SJCRH30 (cell line): ENCODE results near the gene MPRIP. TPM values are rescaled to one million over a fixed set of nuclear protein-coding genes. Genes with fewer than 3 reads are reported as not detected.
A peak's percentile ranks its signal among the peaks of the same experiment; 100 is the strongest.

ENCODE experiments used
- DNase-seq, 2 experiments: peaks; one replicate each; pipeline ENCODE4 v3.0.0-alpha.2; 2015 to 2020
- H3K27ac ChIP-seq: fragments of 250-450 bp; sonication (Bioruptor Pico); 2 replicates; pipeline ENCODE4 v1.5.1; 2020; ENCODE audit warnings: mild to moderate bottlenecking, moderate library complexity
- H3K27me3 ChIP-seq: fragments of 250-450 bp; sonication (Bioruptor Pico); 2 replicates; pipeline ENCODE4 v1.5.1; 2020; ENCODE audit warnings: mild to moderate bottlenecking, moderate library complexity
- H3K36me3 ChIP-seq: fragments of 250-450 bp; sonication (Bioruptor Pico); 2 replicates; pipeline ENCODE4 v1.5.1; 2020; ENCODE audit warnings: mild to moderate bottlenecking, moderate library complexity
- H3K4me1 ChIP-seq: fragments of 250-450 bp; sonication (Bioruptor Pico); 2 replicates; pipeline ENCODE4 v1.5.1; 2020; ENCODE audit warnings: mild to moderate bottlenecking, moderate library complexity
- H3K4me3 ChIP-seq: fragments of 250-450 bp; sonication (Bioruptor Pico); 2 replicates; pipeline ENCODE4 v1.5.1; 2020; ENCODE audit warnings: mild to moderate bottlenecking, moderate library complexity
- H3K9me3 ChIP-seq: fragments of 250-450 bp; sonication (Bioruptor Pico); replicated peaks from 2 replicates; pipeline ENCODE4 v1.5.1; 2020; ENCODE audit warnings: mild to moderate bottlenecking, moderate library complexity
- total RNA-seq: library from RNA; depleted of rRNA; stranded (reverse); fragments of >200 nt; shearing (Covaris generic); gene quantifications from 2 replicates; pipeline ENCODE4 v1.2.3, GENCODE V29; 2014

MPRIP gene
- total RNA-seq, 1 experiment from 2014 or later = 312 TPM

DNA sequence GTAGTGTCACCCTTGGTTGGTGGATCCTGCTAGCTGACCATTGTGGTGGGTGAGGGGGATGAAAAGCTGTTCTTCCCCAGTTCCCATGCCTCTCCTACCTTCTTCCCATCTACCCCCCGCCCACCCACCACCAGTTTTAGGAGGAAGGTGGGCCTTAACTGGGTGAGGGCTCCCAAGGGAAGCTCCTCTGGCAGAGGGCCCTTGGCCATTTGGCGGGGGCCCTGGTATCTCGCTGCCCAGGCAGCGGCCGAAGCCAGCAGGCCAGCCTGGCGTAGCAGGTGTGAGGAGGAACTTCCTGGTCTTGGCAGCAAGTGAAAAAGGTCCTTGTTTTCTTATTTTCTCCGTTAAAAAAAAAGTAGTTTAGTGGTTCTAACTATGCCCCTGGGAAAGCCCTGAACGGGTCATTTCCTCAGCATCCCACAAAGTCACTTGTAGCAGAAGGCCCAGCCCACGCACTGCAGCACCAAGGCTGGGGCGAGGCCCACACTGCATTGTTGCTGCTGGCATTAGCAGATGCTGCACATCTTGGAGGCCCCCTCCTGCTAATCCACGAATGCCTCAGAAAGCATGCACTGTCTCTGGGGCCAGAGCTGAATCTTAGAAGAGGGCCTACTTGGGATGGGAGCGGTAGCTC is 72.5 kb downstream of the MPRIP start:
- Histone ChIP-seq H3K9me3 (no peaks in the 10 kb centered on the region), H3K27me3 (no peaks in the 10 kb centered on the region), H3K27ac (no peak overlapping the region), H3K36me3 (peaks cover 8% of the 10 kb centered on the region), H3K4me3 (no peak overlapping the region), H3K4me1 (no peaks in the 10 kb centered on the region)
- DNase-seq = no peak

DNA sequence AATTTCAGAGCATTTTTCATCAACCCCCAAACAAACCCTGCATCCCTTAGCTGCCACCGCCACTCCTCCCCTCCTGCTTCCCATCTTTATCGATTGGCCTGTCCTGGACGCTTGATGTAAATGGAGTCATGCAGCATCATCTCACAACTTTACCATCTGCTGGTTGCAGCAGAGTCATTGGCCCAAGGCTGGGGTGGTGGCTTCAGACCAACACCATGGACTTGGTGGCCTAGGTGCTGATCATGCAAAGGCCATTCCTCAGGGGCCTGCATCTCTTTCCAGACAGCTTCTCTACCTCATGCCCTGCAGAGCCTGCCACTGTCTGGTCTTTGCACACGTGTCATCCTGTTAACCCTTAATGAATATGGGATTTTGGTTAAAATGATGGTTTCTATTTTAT is 73.4 kb downstream of the MPRIP start:
- DNase-seq = no peak
- Histone ChIP-seq H3K9me3 (no peaks in the 10 kb centered on the region), H3K27me3 (no peaks in the 10 kb centered on the region), H3K27ac (no peak overlapping the region), H3K4me1 (no peaks in the 10 kb centered on the region), H3K36me3 (peaks cover 8% of the 10 kb centered on the region; the same call in 1 of the 2 replicates), H3K4me3 (no peak overlapping the region)

DNA sequence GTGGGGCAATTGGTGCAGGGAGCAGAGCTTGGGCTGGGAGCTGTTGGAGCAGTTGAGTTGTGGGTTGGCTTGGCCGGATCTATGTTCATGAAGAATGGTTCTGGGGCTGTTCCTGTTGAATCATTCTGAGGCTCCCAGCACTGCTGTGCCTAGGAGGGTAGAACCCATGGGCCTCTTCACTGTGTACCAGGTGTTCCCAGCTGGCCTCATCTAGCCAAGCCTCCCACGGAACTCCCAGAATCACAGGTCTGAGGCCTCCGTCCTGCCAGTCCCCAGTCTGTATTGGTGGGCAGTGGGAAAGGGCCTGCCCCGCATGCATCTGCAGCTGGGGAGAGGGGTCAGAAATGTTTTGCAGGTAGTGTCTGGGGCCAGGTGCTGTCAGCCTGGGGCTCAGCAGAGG is 74.1 kb downstream of the MPRIP start:
- no peaks in the 10 kb centered on the region for H3K9me3 ChIP-seq
- H3K27ac ChIP-seq = no peak overlapping the region
- H3K4me1 ChIP-seq = no peaks in the 10 kb centered on the region
- H3K4me3 ChIP-seq = no peak overlapping the region
- peaks cover 8% of the 10 kb centered on the region; the same call in 1 of the 2 replicates for H3K36me3 ChIP-seq
- H3K27me3 ChIP-seq = no peaks in the 10 kb centered on the region
- no peak for DNase-seq

DNA sequence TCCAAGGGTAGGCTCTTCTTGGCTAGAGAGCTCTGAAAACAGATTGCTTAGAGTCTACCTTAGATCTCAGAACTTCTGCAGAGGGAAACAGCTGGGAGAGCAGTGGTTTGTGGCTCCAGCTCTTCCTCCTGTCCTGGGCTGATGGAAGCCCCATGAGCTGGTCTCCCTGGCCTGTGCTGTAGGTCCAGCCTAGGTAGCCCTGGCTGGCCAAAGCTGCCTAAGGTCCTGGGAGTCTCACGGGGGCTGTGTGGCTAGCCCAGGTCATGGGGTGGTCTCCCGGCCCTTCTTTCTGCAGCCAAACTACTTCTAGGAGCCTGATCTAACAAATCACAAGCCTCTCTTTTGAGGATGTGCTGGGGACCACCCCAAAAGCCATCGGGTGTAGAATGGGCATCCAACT is 75.7 kb downstream of the MPRIP start:
- no peak for DNase-seq
- Histone ChIP-seq H3K27me3 (no peaks in the 10 kb centered on the region), H3K27ac (no peak overlapping the region), H3K4me3 (no peak overlapping the region), H3K36me3 (peaks cover 8% of the 10 kb centered on the region; the same call in 1 of the 2 replicates), H3K4me1 (no peaks in the 10 kb centered on the region), H3K9me3 (no peaks in the 10 kb centered on the region)

DNA sequence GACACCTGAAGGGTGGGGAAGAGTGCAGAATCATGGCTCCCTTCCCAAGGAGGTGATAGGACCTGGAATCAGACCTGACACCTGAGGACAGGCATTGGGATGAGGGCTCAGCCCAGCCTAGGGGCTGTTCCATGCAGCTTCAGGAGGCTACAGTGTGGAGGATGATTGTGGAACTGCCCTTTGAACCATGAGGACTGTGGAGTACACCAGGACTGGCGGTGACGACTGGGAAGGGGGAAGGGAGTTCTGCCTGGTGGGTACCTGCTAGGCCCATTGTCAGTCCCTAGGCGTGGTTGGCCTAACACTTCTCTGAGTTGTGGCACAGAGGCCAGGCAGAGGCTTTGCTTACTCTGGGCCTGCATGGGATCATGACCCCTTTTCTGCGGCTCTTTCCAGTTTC is 76.1 kb downstream of the MPRIP start:
- Histone ChIP-seq H3K9me3 (no peaks in the 10 kb centered on the region), H3K36me3 (peaks cover 8% of the 10 kb centered on the region; the same call in 1 of the 2 replicates), H3K4me1 (no peaks in the 10 kb centered on the region), H3K27ac (no peak overlapping the region), H3K27me3 (no peaks in the 10 kb centered on the region), H3K4me3 (no peak overlapping the region)
- DNase-seq = no peak

DNA sequence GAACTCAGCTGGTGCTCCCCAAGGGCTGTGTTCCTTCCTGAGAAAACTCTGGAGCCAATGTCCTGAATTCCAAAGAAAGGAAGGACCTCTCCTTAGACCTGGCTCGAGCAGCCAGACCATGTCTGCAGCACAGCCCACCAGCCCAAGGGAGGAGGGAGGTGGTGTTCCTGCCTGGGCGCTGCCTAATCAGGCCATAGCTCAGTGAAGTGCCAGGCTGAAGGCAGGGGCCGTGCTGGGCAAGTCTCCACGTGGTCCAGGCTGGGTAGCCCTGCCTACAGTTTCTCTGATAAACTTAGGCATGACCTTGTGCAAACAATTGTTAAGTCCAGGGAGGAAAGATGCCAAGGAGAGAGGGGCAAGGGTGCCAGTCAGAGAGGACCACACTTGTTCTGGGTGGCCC is 76.8 kb downstream of the MPRIP start:
- Histone ChIP-seq H3K27me3 (no peaks in the 10 kb centered on the region), H3K36me3 (peaks cover 10% of the 10 kb centered on the region), H3K9me3 (no peaks in the 10 kb centered on the region), H3K27ac (no peak overlapping the region), H3K4me1 (no peaks in the 10 kb centered on the region), H3K4me3 (no peak overlapping the region)
- no peak for DNase-seq

DNA sequence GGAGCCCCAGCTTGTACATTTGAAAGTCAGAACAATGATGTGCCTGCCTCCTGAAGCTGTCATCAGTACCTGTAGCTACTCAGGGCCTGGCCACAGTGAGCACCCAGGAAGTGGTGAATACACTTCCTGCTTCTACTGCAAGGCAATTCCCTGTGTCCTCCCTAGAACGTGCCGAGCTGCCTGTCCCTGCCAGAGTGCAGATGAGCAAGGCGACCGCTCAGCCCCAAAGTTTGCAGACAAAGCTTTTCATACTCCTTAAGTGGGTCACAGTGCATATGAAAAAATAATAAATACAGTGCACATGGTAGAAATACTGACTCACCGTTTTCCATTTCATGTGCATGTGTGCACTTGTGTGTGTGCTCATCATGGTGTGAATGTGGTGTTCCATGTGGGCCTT is 77.3 kb downstream of the MPRIP start:
- DNase-seq = no peak
- no peak overlapping the region for H3K4me3 ChIP-seq
- H3K9me3 ChIP-seq = no peaks in the 10 kb centered on the region
- no peak overlapping the region for H3K27ac ChIP-seq
- H3K27me3 ChIP-seq = no peaks in the 10 kb centered on the region
- H3K4me1 ChIP-seq = no peaks in the 10 kb centered on the region
- peaks cover 8% of the 10 kb centered on the region for H3K36me3 ChIP-seq

DNA sequence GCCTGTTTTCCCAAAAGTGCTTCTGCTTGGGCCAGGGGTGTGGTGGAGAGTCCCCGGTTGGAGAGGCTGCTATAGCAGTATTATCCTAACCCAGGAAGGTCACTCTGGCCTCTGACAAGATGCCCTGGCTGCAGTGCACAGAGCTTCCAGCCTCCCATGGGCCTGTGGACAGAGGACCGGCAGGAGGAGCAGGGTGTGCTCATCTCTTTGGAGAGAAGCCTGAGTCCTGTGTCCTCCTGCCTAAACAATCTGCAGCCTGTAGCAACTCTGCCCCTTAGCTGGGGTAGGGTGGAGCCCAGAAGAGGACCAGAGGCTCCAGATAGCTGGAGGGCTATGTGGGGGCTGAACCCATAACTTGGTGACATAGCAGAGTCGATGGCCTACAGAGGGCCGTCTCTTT is 78.0 kb downstream of the MPRIP start:
- Histone ChIP-seq H3K4me3 (no peak overlapping the region), H3K27ac (no peak overlapping the region), H3K4me1 (peaks cover 2% of the 10 kb centered on the region), H3K36me3 (peaks cover 8% of the 10 kb centered on the region), H3K27me3 (no peaks in the 10 kb centered on the region), H3K9me3 (no peaks in the 10 kb centered on the region)
- no peak for DNase-seq

DNA sequence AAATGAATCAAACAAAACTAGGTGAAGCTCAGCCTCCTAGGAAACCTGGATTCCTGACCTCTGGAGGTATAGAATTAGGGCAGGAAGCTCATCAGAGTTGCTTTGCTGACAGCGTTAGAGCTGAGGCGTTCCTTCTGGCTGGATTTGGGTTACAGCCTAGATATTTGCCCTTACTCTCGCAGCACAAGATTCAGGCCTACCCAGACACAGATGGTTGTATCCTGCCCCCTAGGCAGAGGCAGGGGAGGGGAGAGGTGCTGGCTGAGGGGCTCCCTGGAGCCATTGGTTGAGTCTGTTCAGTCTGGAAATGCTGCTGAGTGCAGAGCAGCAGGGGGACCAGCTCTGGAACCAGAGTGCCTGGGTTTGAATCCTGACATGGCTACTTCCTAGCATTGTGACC is 78.4 kb downstream of the MPRIP start:
- Histone ChIP-seq H3K4me3 (no peak overlapping the region), H3K4me1 (peaks cover 6% of the 10 kb centered on the region), H3K27ac (no peak overlapping the region), H3K9me3 (no peaks in the 10 kb centered on the region), H3K36me3 (peaks cover 4% of the 10 kb centered on the region), H3K27me3 (no peaks in the 10 kb centered on the region)
- DNase-seq = no peak

DNA sequence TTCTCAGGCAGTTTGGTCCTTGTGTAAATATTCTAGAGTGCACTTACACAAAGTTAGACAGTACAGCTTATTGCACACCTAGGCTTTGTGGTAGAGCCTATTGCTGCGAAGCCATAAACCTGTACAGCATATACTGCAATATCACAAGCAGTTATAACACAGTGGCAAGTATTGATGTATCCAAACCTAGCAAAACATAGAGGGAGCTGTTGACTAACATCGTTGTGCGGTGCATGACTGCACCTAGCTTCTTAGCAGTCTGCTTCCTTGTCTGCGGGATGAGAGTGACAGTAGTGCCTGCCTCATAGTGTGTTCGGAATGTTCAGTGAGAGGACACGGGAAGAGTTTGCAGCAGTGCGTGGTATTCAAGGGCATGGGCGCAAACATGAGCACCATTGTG is 78.9 kb downstream of the MPRIP start:
- Histone ChIP-seq H3K4me1 (peaks cover 9% of the 10 kb centered on the region), H3K9me3 (no peaks in the 10 kb centered on the region), H3K27me3 (no peaks in the 10 kb centered on the region), H3K27ac (no peak overlapping the region), H3K36me3 (peaks cover 3% of the 10 kb centered on the region), H3K4me3 (no peak overlapping the region)
- no peak for DNase-seq

DNA sequence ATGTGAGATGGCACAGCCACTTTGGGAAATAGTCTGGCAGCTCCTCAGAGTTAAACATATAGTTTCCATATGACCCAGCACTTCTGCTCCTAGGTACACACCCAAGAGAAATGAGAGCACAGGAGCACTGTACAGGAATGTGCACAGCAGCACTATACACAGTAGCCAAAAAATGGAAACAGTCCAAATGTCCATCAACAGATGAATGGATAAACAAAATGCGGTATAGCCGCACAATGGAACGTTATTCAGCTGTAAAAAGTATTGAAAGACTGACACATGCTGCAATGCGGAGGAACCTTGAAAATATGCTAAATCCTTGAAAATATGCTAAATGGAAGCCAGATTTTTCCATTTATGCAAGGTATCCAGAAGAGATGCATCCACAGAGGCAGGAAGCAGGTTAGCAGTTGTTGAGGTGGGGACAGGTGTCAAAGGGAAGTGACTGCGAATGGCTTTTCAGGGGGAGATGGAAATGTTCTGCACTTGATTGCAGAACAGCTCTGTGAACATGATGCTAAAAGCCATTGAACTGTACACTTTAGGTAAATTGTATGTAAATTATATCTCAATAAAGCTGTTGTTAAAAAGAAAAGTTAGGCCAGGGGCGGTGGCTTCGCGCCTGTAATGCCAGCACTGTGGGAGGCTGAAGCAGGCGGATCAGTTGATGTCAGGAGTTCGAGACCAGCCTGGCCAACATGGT is 80.7 kb downstream of the MPRIP start:
- Histone ChIP-seq H3K27me3 (no peaks in the 10 kb centered on the region), H3K27ac (no peak overlapping the region), H3K9me3 (no peaks in the 10 kb centered on the region), H3K4me3 (no peak overlapping the region), H3K4me1 (peaks cover 9% of the 10 kb centered on the region), H3K36me3 (peaks cover 17% of the 10 kb centered on the region)
- no peak for DNase-seq

DNA sequence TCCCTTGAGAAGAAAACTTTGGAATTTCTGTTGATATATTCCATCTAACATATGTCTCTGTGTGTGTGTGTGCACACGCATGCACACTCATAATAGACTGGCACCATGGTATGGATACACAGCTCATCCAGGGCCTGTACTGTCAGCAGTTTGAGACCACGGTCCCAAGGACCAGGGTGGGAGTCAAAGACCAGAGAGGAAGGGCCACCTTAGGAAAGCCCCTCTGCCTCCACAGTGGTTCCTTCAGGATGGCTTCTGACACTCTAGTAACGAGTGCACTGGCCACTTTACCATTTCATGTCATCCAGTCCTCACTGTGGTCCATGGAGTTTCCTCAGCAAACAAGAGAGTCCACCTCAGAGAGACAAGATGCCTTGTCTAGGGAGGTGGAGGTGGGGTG is 82.1 kb downstream of the MPRIP start:
- no peak for DNase-seq
- H3K4me3 ChIP-seq = no peak overlapping the region
- no peaks in the 10 kb centered on the region for H3K27me3 ChIP-seq
- H3K9me3 ChIP-seq = no peaks in the 10 kb centered on the region
- H3K4me1 ChIP-seq = peaks cover 9% of the 10 kb centered on the region
- H3K27ac ChIP-seq = no peak overlapping the region
- H3K36me3 ChIP-seq = peaks cover 23% of the 10 kb centered on the region

DNA sequence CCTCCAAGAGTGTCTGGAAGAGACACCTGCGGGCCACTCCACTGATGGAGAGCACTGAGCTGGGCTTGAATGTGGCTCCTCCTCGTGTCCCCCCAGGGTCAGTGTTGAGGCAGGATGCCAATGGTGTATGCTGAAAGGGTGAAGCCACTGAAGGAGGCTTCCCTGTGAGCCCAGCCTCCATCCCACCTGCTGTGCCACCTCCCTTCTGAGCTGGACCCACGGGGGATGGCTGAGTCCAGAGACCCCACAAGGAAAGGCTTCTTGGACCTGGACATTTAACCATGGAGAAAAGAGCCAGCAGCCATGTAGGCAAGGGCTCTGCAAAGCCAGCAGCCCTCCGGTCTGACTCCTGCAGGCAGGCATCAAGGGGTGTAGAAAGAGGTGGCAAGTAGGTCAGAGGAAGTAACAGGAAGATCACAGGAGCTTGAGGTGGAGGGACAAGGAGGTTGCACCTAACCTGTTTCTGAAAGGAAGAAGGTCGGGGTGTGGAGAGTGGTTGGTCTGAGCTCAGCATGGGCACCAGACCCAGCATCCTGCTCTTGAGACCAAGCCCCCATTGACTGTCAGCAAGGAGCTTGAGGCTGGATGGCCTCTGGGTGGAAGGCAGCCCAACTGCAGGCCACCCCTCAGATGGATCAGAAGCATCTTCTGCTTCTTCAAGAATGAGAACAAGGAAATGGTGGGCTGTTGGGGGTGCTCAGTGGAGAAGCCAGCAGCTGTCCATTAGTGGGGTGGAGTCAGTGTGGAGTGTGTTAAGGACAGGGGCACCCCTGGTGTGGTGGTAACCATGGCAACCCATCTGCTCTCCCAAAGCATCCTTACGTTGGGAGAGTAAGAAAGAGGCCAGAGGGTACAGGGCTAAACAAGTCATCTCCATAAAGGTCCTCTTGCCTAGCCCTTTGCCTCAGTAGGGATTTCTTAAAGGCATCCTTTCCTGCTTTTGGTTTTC is 83.2 kb downstream of the MPRIP start:
- no peaks in the 10 kb centered on the region for H3K9me3 ChIP-seq
- H3K36me3 ChIP-seq = peaks cover 31% of the 10 kb centered on the region
- H3K4me3 ChIP-seq = no peak overlapping the region
- H3K27ac ChIP-seq = no peak overlapping the region
- no peaks in the 10 kb centered on the region for H3K27me3 ChIP-seq
- peak; percentile 77 to 83 for DNase-seq
- H3K4me1 ChIP-seq = peaks cover 9% of the 10 kb centered on the region

DNA sequence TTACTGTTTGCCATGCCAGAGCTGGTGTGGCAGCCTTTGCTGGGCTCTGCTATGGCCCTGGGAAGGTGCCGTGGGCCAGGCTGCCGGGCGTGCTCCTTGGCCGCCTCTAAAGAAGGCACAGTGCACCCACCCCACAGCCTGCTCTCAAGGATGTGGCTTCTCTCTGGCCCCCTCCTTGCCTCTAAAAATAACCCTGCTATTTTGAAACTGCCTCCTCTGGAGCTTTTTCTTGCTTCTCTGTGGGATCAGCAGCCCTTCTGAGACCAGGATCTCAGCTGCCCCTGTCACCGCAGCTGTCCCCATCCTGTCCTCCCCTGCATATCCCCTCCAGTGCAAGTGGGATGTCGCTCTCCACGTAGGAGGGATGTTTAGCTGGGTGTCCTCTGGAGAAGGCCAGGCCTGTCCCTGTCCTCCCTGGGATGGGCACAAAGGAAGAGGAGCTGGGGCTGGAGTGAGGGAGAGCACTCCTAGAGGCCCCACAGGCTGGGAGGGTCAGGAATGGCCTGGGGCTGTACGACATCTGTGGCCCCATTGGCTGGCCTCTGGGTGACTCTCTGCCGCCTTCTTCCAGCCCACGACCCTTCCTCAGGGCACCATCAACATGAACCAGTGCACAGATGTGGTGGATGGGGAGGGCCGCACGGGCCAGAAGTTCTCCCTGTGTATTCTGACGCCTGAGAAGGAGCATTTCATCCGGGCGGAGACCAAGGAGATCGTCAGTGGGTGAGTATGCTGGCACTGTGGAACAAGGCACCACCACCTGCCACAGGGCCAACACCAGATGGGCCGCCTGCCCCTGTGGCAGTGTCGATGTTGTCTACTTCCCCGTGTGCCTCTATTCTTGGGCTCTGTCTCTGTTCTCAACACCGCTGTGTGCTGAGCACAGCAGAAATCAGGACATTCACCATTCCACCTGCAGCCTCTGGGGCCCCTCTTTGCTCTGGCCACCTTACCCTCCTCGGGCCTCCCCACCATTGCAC is 84.2 kb downstream of the MPRIP start:
- H3K36me3 ChIP-seq = peaks cover 41% of the 10 kb centered on the region
- H3K27me3 ChIP-seq = no peaks in the 10 kb centered on the region
- H3K4me1 ChIP-seq = peaks cover 9% of the 10 kb centered on the region
- H3K4me3 ChIP-seq = no peak overlapping the region
- DNase-seq = no peak
- no peak overlapping the region for H3K27ac ChIP-seq
- no peaks in the 10 kb centered on the region for H3K9me3 ChIP-seq
